Measurements from ENCODE around the gene NUS1. TPM values are rescaled to one million over a fixed set of nuclear protein-coding genes. Genes with fewer than 3 reads are reported as not detected.

Gene NUS1
- total RNA-seq, 1 experiment from 2014 or later = 56.9 TPM

- TF ChIP-seq, protein P1, sequence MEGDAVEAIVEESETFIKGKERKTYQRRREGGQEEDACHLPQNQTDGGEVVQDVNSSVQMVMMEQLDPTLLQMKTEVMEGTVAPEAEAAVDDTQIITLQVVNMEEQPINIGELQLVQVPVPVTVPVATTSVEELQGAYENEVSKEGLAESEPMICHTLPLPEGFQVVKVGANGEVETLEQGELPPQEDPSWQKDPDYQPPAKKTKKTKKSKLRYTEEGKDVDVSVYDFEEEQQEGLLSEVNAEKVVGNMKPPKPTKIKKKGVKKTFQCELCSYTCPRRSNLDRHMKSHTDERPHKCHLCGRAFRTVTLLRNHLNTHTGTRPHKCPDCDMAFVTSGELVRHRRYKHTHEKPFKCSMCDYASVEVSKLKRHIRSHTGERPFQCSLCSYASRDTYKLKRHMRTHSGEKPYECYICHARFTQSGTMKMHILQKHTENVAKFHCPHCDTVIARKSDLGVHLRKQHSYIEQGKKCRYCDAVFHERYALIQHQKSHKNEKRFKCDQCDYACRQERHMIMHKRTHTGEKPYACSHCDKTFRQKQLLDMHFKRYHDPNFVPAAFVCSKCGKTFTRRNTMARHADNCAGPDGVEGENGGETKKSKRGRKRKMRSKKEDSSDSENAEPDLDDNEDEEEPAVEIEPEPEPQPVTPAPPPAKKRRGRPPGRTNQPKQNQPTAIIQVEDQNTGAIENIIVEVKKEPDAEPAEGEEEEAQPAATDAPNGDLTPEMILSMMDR (conservative IDR thresholded peaks at IDR 0.05) = no peak
These were observed 53.4 kb downstream of the NUS1 start for GRCh38 chr6:117728626-117729025.

More at GRCh38 chr6:117728626-117729025, 53.4 kb downstream of the NUS1 start:
- no peaks in the 10 kb centered on the region for H3K4me1 ChIP-seq (ENCODE audit: insufficient read depth, low read length)
- H3K18ac ChIP-seq (ENCODE audit: insufficient read length, low read depth, low read length) = no peak overlapping the region
- DNase-seq = no peak
- no peak overlapping the region for H3K23ac ChIP-seq (ENCODE audit: insufficient read length, low read depth, low read length)
- H4K8ac ChIP-seq (replicated peaks; ENCODE audit: insufficient read length, low read depth, low read length) = no peak overlapping the region
- no peak overlapping the region for H3K4me2 ChIP-seq (ENCODE audit: insufficient read depth, insufficient read length, low read length)
- no peak overlapping the region for H4K91ac ChIP-seq (ENCODE audit: insufficient read length, low read depth, low read length)
- no peak overlapping the region for H3K56ac ChIP-seq (ENCODE audit: insufficient read length, low read depth, low read length)
- no peak overlapping the region for H2BK12ac ChIP-seq (ENCODE audit: insufficient read length, low read depth, low read length)
- no peaks in the 10 kb centered on the region for H3K23me2 ChIP-seq (ENCODE audit: insufficient read length, low read depth, low read length, poor library complexity, severe bottlenecking)
- H3K79me1 ChIP-seq (ENCODE audit: insufficient read depth, low read depth, low read length, poor library complexity, severe bottlenecking) = no peaks in the 10 kb centered on the region
- H2BK5ac ChIP-seq (ENCODE audit: insufficient read length, low read length) = no peak overlapping the region
- no peak overlapping the region for H3K14ac ChIP-seq (ENCODE audit: insufficient read depth, low read length)
- Mint-ChIP-seq H3K27me3 (ENCODE audit: low read depth) (no peaks in the 10 kb centered on the region), H3K9me3 (peaks cover 0 to 5% of the 10 kb centered on the region in 2 experiments; a peak in 2 of 5 replicates), H3K36me3 (ENCODE audit: insufficient read depth in 1 of 3, low read depth in 3 of 3) (no peaks in the 10 kb centered on the region), H3K4me1 (no peaks in the 10 kb centered on the region), H3K27ac (no peak overlapping the region), H3K4me3 (no peak overlapping the region)
- no peak overlapping the region for H2BK15ac ChIP-seq (ENCODE audit: low read depth, low read length)
- H2BK120ac ChIP-seq (ENCODE audit: low read depth, low read length, poor library complexity, severe bottlenecking) = no peak overlapping the region
- no peaks in the 10 kb centered on the region for H4K20me1 ChIP-seq (ENCODE audit: control insufficient read depth, insufficient read depth, insufficient read length)
- no peak overlapping the region for H2BK20ac ChIP-seq (ENCODE audit: low read depth, low read length, poor library complexity, severe bottlenecking)
- no CpG with 5 or more reads among the region's 1 CpG for WGBS (ENCODE audit: extremely low coverage, insufficient read length, low lambda C conversion rate)
- no peak overlapping the region for H3T11ph ChIP-seq (ENCODE audit: low read length)
- no peak overlapping the region for H3K4ac ChIP-seq (ENCODE audit: low read depth, low read length)
- H2AFZ ChIP-seq (ENCODE audit: low read length) = no peak overlapping the region
- H3K27ac ChIP-seq (ENCODE audit: insufficient read length, low read depth, low read length) = no peak overlapping the region
- no peaks in the 10 kb centered on the region for H3K27me3 ChIP-seq (ENCODE audit: insufficient read depth, low read length)
- no peaks in the 10 kb centered on the region for H3K9me3 ChIP-seq (ENCODE audit: control insufficient read depth, low read depth, low read length)
- H3K79me2 ChIP-seq (ENCODE audit: insufficient read depth, low read length) = no peaks in the 10 kb centered on the region
- no peak overlapping the region for H4K5ac ChIP-seq (ENCODE audit: insufficient read length, low read depth, low read length)
- H3K9ac ChIP-seq (ENCODE audit: extremely low read depth, insufficient read length, low read length) = no peak overlapping the region
- no peak overlapping the region for H2AK5ac ChIP-seq (ENCODE audit: insufficient read length, low read length)

Data from H9 (cell line).